ENCODE measurements around the gene ANKMY1.

GRCh38 chr2:240435457-240435947 lies 122.3 kb downstream of the ANKMY1 start, which contains the start of gene GPC1:
- no peak for TF ChIP-seq CTCF (conservative IDR thresholded peaks at IDR 0.05; ENCODE audit: low read depth in 2 of 2)
- TF ChIP-seq REST (IDR thresholded peaks at IDR 0.05; ENCODE audit: unreplicated experiment), result no peak
